GM18508 (cell line): Measurements from ENCODE around the gene ALOX12.
A peak's percentile ranks its signal among the peaks of the same experiment; 100 is the strongest.

Experiments
- ATAC-seq: cut with Tn5 transposase; IDR thresholded peaks from one replicate; pipeline ENCODE4 v1.9.1; 2021; ENCODE audit warnings: moderate number of reproducible peaks; ENCODE audit not compliant: insufficient read depth, unreplicated experiment

ALOX12 gene

DNA sequence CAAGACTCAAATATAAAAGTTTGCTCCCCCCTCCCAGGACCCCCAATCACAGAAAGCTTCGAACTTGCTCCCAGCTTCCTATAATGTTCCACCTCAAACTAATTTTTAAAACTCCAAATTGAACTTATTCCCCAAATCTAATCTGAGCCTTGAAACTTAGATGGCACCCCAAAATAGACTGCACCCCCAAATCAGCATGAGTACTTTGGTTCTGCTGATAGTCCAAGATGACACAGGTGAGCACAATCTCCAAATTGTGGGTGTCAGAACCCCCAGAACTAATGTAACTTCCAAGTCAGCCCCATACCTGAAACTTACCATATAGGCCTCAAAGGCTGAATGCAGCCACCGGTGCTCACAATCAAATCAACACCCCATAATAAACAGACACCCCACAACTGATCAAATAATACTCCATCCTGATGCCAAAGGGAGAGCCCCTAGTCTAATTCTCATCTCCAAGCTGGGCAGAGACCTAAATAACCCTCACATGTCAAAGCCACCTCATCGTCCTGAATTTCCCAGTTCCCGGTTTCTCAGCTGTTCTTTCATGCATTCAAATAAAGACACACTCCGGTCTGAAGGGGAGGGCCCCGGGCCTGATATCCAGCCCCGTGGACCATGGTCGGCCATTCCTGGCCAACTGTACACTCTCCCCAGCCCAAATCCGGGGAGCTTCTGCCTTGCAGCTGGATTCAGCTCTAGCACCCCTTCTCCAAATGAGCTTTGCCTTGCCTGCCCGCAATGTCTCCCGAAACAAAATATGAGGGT lies 25.2 kb downstream of the ALOX12 start:
- no peak for ATAC-seq

DNA sequence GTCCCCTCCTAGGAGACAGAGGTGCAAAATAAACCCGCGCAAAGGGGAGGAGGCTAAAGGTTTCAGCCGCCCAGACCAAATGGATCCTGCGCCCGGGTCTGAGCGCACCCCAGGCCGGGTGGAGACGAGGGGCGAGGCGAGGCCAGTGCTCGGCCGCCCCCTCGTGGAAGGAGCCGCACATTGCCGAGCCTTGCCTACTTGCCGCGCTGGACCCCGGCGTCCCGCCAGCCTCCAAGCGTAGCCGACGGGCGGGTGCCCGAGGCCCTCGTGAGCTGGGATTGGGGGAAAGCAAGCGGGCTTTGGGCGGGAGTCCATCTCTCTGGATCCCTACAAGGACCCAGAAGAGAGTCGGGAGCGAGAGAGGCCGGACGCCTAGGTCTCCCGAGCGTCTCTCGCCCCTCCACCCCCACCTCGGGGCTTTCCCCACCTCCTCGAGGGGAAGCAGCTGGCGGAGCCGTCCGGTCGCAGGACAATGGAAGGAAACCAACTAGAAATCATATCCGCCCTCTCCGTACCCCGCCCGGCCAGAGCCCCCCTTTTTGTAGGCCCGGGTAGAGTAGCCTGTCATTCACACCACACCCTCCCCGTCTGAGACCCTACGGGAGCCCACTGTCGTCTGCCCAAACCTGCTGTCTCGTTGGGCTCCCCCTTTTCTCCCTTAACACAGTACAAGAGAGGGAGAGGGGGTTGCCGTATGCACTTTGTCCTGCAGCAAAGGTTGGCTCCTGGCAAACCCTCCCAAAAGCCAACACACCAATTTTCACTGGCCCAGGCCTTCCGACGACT lies 26.3 kb downstream of the ALOX12 start:
- ATAC-seq: no peak

DNA sequence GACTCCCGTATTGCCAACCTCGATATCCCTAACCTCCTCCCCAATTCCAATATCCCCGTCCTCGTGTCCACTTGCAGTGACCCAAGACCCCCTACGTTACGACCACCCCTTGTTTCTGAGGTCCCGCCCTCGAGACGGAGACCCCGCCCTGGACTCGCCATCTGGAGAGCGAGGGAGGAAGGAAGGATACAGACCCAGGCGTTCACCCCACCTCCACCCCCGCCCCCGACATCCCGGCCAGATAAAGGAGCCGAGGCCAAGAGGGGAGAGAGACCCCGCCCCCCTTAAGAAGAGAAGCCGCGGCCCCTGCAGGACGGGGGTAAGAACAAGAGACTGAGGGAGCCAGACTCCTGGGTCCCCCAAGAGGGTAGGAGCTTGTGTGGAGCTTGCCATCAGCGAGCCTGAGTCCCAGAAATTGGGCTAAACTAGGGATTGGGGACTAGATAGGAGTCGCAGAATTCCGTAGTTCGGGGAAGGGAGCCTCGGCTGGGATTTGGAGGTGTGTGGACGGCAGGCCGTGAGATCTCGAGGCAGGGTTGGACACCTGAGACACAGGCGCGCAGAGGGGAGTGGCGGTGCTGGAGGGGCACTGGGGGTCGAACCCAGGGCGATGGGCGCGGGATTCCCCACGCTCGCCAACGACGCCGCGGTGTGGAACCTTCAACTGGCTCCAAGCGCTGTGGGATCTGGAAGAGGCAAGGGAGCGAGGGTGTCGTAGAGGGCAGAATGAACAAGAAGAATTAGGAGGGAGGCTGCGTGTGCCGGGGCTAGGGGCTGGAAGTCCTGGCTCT lies 27.1 kb downstream of the ALOX12 start, which contains the start of gene BCL6B:
TSS of gene BCL6B (plus strand) at position 270 of the 791 bp plus-strand sequence. CDS start 622 bp downstream, outside the sequence.
- ATAC-seq: no peak

DNA sequence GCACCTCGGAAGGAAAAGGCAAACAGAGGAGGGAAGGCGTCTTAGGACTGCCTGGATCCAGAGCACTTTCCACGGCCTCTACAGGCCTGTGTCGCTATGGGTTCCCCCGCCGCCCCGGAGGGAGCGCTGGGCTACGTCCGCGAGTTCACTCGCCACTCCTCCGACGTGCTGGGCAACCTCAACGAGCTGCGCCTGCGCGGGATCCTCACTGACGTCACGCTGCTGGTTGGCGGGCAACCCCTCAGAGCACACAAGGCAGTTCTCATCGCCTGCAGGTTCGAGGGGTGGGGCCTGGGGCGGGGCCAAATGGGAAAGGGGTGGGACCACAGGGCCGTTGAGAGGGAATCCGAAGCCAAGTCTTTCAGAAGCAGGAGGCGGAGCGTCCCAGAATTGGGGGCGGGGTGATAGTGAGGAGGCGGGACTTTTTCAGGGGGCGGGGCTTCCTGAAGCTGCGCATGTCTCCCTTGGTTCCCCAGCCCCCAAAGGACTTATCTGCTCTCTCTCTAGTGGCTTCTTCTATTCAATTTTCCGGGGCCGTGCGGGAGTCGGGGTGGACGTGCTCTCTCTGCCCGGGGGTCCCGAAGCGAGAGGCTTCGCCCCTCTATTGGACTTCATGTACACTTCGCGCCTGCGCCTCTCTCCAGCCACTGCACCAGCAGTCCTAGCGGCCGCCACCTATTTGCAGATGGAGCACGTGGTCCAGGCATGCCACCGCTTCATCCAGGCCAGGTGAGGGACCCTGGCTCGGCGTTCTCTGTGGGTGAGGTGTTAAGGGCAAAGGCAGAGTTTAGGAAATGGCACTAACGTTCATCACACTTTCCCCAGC lies 27.9 kb downstream of the ALOX12 start:
- ATAC-seq: no peak

DNA sequence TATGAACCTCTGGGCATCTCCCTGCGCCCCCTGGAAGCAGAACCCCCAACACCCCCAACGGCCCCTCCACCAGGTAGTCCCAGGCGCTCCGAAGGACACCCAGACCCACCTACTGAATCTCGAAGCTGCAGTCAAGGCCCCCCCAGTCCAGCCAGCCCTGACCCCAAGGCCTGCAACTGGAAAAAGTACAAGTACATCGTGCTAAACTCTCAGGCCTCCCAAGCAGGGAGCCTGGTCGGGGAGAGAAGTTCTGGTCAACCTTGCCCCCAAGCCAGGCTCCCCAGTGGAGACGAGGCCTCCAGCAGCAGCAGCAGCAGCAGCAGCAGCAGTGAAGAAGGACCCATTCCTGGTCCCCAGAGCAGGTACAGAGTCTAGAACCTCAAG lies 28.5 kb downstream of the ALOX12 start:
- ATAC-seq: no peak

DNA sequence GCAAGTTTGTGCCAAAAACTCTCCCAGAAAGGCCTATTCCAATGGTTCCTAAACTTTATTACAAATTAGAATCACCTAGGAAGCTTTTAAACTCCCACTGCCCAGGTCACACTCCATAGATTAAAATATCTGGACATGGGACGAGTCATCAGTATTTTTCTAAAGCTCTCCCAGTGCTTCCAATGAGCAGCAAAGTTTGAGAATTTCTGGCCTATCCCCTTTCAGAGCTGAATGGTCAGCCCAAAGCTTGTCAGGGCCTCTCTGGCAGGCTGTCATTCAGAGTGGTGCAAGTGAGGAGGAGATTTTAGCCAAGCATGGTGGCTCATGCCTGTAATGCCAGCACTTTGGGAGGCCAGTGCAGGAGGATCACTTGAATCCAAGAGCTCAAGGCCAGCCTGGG lies 29.4 kb downstream of the ALOX12 start:
- ATAC-seq: no peak

DNA sequence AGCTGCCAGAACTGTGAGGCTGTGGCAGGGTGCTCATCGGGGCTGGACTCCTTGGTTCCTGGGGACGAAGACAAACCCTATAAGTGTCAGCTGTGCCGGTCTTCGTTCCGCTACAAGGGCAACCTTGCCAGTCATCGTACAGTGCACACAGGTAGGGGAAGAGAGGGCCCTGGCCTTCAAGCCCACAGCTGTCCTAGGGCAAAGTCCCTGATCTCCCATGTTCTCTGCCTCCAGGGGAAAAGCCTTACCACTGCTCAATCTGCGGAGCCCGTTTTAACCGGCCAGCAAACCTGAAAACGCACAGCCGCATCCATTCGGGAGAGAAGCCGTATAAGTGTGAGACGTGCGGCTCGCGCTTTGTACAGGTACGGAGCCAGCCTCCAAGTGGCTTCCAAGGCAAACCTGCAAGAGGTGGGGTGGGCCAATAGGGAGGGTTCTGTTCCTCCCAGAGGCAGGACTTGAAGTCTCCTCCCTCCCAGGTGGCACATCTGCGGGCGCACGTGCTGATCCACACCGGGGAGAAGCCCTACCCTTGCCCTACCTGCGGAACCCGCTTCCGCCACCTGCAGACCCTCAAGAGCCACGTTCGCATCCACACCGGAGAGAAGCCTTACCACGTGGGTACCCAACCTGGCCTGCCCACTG lies 30.7 kb downstream of the ALOX12 start:
- no peak for ATAC-seq

DNA sequence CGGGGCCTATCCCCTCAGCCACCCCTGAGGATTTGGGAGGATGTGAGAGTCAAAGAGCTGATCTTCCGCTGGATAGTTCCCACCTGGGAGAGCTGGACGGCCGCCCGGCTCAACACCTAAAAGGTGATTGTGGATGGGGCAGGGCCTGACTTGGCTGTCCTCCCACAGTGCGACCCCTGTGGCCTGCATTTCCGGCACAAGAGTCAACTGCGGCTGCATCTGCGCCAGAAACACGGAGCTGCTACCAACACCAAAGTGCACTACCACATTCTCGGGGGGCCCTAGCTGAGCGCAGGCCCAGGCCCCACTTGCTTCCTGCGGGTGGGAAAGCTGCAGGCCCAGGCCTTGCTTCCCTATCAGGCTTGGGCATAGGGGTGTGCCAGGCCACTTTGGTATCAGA lies 31.5 kb downstream of the ALOX12 start:
- no peak for ATAC-seq

DNA sequence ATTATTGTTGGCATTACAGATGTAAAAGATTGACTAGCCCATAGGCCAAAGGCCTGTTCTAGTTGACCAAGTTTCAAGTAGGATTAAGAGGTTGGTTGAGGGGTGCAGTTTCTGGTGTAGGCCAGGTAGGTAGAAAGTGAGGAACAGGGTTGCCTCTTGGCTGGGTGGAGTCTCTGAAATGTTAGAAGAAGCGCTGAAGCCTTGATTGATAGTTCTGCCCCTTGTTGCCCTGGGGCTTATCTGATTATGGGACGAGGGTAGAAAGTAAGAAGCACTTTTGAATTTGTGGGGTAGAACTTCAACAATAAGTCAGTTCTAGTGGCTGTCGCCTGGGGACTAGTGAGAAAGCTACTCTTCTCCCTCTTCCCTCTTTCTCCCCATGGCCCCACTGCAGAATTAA lies 33.2 kb downstream of the ALOX12 start:
- no peak for ATAC-seq

DNA sequence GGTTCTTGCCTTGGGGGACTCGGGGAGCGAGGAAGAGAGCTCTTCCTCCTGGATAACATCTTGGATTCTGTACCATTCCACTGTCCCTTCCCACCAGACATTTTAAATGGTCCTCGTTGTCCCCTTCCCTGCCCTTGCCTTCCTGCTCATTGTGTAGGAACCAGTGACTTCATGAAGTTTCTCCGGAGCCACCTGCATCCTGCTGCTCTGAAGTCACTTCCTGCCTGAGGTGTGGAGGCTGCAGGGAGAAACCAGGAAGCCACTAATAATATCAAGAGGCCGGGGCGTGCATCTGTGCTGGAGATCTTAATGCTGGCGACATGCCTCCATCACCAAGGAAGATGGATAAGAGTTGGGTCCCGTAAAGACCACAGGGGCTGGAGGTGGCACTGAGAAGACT lies 33.8 kb downstream of the ALOX12 start:
- no peak for ATAC-seq

DNA sequence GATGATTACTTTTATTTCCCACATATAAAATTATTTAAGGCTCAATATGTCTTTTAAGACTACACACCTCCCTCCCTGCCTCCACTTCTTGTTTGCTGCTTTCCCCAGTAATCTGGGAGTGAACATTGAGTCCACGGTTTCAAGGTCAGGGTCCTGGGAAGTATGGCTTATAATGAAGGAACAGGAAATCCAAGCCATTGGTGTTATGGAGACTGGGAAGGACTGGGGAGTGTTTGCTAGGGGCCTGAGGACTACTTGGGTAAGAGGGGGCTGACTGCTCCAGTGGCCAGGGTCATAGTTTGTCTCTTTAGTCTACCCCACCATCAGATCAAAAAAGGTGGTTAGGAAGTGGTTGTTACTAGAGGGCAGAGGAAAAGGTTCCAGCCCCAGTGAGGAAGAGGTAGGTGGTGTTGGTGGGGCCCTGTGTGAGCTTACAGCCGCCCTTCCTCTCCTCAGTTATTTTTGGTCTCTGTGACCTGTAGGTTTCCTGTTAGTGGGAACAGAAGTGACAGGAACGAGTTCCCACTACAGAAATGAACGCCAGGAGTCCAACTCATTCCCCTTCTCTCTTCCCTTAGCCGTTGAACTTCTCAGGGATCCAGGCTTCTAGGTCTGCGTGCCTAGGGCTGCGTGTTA lies 39.2 kb downstream of the ALOX12 start:
- no peak for ATAC-seq

DNA sequence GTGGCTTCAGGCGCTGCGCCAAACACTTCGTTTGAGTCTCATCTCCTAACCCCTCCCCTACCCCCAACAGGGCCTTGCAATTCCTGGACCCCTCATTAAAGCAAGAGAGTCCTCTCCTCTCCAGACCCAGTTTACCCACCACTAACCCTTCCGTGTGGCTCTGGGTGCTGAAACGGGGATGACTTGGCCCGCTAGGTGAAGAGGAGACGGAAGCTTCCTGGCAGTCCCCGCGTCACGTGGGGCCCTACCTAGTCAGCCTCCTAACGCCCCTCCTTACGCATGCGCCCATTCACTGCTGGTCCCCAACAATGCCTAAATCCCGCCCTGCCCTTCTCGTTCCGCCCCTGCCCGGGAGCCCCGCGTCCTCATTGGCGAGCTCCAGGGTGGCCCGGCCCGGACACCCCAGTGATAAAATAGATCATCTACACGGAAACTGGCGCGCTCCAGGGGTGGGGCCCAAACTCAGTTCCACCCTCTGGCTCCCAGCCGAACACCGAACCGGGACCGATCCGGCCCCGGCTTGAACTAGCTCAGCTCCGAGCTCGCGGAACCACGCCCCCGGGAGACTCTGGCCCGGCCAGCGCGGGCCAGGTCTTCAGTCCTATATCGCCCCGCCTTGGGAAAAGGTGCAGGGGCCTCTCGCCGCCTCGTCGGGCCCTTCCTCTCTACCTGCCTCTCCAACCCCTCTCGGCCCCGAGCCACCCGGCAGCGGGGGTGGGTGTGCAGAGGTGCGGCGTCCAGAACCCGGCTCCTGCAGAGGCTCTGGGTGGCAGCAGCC lies 39.9 kb downstream of the ALOX12 start, which contains the start of gene SLC16A13:
TSS of gene SLC16A13 (plus strand) at position 425 of the 778 bp plus-strand sequence. CDS start 368 bp downstream, outside the sequence.
- peak; percentile 46 for ATAC-seq

DNA sequence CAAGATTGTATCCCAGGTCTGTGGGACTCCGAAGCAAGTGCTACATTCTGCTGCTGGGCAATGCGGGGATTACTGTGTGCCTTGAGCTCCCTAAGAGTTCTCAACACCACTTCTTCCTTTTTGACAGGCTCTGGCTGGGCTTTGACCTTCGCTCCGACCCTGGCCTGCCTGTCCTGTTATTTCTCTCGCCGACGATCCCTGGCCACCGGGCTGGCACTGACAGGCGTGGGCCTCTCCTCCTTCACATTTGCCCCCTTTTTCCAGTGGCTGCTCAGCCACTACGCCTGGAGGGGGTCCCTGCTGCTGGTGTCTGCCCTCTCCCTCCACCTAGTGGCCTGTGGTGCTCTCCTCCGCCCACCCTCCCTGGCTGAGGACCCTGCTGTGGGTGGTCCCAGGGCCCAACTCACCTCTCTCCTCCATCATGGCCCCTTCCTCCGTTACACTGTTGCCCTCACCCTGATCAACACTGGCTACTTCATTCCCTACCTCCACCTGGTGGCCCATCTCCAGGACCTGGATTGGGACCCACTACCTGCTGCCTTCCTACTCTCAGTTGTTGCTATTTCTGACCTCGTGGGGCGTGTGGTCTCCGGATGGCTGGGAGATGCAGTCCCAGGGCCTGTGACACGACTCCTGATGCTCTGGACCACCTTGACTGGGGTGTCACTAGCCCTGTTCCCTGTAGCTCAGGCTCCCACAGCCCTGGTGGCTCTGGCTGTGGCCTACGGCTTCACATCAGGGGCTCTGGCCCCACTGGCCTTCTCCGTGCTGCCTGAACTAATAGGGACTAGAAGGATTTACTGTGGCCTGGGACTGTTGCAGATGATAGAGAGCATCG lies 42.4 kb downstream of the ALOX12 start:
- ATAC-seq: no peak

DNA sequence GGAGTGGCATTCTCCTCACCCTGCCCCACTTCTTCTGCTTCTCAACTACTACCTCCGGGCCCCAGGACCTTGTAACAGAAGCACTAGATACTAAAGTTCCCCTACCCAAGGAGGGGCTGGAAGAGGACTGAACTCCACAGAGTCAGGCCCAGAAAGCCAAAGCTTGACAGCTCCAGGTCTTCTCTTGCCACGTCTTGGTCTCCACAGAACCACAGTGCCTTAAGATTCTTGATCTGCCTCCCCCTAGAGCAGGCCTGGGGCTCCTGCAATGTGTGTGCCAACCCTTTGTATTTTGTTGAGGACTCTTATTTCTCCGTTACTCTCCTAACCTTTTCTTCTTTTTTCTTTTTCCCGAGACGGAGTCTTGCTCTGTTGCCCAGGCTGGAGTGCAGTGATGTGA lies 44.0 kb downstream of the ALOX12 start:
- ATAC-seq: no peak

DNA sequence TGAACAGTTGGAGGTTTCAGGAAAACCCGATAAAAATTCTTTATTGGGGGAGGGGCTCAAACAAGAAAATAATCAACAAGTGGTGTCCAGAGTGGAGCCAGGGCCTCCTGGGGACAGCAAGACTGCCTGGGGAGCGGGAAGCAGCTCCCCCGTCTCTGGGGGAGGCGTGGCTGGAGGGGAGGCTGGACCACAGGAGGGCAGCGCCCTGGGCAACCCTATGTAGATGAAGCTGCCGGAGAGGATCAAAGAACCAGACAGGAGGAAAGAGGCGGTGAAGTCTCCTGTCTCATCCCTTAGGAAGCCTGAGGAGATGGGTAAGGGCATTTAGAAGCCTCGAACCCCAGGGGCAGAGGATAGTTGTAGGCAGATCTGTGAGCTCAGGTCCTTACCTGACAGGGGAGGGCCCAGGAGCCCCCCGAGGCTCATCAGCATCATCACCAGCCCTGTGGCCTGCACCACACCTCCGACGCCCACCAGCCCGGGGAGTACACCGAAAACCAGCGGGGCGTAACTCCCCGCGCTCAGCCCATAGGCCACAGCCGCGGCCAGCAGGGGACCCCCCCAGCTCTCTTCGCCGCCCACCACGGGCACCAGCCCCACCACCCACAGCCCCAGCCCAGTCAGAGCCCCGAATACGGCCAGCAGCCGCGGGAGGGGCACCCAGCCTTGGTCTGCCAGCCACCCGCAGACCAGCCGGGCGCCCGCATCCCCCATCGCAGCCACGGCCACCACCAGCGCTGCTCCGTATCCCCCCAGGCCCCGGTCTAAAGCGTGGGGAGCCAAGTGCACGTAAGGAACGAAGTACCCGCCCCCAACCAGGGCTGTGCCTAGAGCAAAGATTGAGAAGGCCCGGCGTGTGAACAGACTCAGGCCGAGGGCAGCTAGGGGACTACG lies 46.0 kb downstream of the ALOX12 start:
- no peak for ATAC-seq

DNA sequence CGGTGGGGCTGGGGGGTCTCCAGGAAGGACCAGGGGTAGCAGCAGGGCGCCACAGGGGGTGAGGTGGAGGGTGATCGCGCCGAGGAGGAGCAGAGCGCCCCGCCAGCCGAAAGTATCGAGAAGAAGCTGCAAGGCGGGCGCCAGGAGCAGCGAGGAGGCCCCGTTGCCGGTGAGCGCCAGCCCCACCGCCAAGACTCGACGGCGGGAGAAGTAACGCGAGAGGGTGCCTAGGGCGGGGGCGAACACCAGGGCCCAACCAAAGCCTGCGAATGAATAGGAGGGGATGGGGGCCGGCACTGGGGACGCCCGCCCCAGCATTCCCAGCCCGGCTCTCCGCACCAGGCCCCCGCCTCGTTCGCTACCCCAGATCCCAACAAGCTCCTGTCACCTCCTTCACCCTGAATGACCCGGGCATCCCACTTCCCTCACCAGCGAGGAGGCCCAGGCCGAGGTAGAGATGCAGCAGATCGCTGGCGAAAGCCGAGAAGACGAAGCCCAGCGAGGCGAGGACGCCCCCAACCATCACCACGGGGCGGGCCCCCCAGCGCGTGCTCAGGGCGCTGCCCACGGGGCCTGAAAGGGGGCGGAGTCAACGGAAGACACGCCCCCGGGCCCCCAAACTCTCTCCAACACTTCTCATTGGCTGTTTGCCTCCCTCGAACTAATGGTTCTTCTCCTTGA lies 46.8 kb downstream of the ALOX12 start:
- no peak for ATAC-seq
